GM12865 (cell line): ENCODE measurements around the gene PGAP6.

Experiments used
- DNase-seq: peaks from one replicate; pipeline ENCODE4 v3.0.0; 2010; ENCODE audit warnings: low read depth
- H3K4me3 ChIP-seq: 2 replicates; pipeline ENCODE4 v1.5.1; 2011; ENCODE audit warnings: mild to moderate bottlenecking, low read depth, low read length, control low read depth
- CTCF ChIP-seq: IDR thresholded peaks from 2 replicates; pipeline ENCODE4 v1.5.1; 2011; ENCODE audit warnings: low read length, control low read depth, low read depth, inconsistent platforms; ENCODE audit not compliant: insufficient read depth; ENCODE audit errors: missing control alignments

Gene PGAP6

DNA sequence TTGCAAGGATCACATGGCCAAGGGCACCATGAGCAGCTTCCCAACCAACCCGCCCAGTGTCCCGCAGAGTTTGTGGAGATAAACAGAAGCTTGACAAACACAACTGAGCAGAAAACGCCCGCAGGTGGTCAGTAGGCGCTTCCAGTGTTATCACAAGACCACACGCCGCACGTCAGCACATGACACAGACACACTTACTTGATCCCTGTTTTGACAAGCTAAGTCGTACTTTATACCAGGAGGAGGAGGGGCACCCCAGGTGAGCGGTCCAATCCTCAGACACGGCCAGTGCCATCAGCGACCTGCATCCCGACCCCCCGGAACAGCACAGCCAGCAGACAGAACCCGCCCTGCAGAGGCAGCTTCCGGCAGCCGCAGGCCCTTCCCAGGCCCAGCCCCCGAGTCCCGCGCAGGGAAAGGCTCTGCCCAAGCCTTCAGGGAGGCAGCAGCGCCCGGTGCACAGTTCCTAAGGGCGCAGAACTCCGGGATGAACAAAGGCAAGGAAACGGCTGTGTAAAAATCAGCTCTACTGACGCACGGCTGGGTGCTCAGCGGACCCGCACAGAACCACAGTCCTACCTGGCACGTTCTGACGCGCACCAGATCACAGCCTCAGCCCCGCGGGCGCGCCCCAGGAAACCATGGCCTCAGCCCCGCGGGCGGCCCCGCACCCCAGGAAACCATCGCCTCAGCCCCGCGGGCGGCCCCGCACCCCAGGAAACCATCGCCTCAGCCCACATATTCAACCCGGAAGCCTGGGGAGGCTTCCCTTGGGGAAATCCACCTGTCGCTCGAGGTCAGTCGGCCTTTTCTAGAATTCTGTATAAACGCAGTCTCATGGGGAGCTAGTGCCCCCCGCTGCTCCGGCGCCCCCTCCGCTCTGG, 57.1 kb downstream of the PGAP6 start:
- DNase-seq = peak; percentile 70
- peak overlapping the region; percentile 35 for H3K4me3 ChIP-seq

DNA sequence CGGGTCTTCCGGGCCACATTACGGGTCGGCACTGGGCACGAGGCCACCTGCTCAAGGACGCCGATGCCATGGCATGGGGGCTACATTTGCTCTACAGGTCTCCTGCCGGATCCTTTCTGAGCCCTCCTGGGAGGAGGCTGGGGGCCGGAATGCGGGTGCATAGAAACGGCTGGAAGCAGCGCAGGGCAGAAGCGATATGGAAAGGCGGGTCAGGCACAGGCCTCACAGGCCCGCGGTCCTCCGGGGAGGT, 57.7 kb downstream of the PGAP6 start:
- TF ChIP-seq CTCF = no peak
- no peak for DNase-seq
- H3K4me3 ChIP-seq = no peak overlapping the region

More for the DNA sequence above, 57.1 kb downstream of the PGAP6 start:
- TF ChIP-seq CTCF = no peak

GRCh38 chr16:322476-323143, 59.2 kb downstream of the PGAP6 start:
- no peak overlapping the region for H3K4me3 ChIP-seq
- no peak for DNase-seq
- no peak for TF ChIP-seq CTCF

- no peak overlapping the region for H3K4me3 ChIP-seq
- no peak for DNase-seq
- no peak for TF ChIP-seq CTCF
Measured at GRCh38 chr16:321532-321931, 60.2 kb downstream of the PGAP6 start.
